HG03354 (cell line): ENCODE results near the gene CCSER1.
"Not testable (repeated sequence)": the region's sequence is repeated elsewhere in the genome, so short reads cannot be mapped to it uniquely, and the experiment has no call there.

Experiments used
- ATAC-seq: cut with Tn5 transposase; IDR thresholded peaks from one replicate; pipeline ENCODE4 v1.9.1; 2021; ENCODE audit warnings: mild to moderate bottlenecking; ENCODE audit not compliant: unreplicated experiment, poor library complexity, severe bottlenecking

Gene CCSER1

DNA sequence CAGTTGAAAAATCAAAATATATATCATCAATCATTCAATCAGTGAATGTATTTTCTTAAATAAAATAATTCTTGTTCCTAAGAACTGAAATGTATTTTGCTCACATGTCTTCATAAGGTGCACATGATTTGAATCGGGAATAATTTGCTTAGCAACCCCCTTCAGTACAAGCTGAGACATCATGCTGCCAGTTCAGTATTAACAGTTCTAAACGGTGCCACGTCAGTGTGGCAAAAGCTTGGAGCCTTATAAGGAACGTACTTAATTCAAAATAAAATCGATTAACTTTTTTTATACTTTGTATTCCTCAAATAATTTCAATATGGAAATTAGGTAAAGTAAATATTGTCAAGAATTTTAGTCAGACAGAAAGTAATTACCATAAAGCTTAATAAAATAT is 287.9 kb downstream of the CCSER1 start:
- no peak for ATAC-seq

DNA sequence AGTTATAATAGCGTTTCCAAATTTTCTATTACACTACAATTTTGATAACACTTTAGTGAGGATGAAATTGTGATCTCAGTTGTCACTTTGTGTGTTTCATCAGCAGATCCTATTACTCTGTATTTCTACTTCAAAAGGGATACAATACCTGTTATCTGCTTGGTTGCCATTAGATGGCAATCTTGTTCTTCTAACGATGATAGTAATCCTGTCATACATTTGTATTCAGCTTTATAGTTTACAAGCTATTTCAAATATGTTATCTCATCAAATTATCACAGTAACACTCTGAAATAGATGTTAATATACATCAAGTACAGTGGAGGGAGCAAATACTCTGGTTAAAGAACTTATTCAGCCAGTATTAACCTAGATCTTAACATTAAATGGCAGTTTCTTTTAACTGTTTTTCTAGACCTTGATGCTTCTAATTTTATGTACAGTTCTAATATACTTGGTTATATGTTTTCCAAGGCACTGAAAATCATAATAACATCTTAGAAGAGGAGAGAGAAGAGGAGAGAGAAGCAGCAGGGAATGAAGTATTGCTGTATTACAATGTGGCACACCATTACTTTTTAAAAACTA is 292.0 kb downstream of the CCSER1 start:
- ATAC-seq: peak; percentile 94

DNA sequence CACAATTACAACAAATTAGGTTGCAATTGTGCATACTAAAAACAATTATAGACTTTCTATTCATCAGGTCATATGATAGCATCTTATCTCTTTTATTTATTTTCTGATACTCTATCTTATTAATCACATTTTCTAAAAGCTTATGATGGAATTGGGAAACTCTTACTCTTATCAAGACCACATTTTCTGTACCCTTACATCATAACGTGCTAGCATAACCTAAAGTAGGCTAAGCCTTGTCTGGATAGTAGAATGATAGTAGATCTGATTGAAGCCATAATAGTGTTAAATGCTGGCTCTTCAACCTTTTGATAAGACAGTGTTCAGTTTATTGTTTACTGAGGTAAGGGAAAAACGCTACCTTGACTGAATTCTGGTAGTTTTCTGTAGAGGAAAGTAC is 294.0 kb downstream of the CCSER1 start:
- ATAC-seq: no peak

DNA sequence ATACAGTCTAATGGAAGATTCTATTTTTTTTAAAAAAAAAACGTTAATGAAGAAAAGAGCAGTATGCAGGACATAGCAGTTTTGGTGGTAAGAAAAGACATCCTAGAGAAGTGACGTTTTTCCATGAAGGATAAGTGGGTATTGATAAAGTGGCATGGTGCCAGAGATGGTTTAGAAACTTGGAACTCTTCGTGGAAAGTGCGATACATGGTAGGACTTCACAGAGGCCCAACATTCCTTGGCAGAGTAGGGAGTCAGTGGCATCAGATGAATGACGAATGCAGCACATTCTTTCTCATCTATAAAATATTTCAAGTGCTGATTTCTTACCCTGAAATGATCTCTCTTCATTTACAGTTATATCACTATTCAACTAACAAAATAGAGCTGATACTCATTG is 298.7 kb downstream of the CCSER1 start:
- ATAC-seq: no peak

DNA sequence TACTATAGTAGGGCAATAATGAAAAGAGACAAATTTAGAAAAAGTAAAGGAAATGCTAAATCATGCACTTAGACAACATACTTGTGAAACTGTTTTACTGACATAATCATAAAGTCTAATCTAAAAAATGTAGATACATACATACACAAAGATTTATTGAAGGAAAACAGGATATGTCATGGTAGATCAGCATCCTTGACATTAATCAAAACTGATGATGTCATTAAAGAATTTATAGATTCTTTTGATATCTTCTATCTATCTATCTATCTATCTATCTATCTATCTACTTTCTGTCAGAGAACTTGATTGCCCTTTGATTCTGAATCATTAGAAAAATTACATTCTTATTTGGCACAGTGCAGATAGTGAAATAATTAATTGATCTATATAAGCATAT is 311.3 kb downstream of the CCSER1 start:
- ATAC-seq: no peak

DNA sequence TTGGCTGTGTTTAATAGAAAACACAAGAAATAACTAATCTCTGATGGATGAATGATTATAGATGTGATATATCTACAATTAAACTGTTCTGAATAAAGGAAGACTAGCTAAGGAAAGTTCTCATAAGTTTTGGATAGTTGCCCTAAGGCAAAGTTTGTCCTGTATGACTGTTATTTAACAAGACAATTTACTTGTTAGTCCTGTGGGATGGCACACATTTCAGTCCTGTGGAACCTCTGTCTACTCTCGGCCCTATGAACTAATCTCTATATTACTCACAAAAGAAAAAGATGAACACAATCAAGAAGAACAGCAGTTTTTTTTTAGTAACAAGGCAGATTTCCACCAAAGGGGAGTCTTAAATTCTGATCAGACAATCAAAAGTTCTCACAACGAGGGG is 314.6 kb downstream of the CCSER1 start:
- ATAC-seq: no peak

DNA sequence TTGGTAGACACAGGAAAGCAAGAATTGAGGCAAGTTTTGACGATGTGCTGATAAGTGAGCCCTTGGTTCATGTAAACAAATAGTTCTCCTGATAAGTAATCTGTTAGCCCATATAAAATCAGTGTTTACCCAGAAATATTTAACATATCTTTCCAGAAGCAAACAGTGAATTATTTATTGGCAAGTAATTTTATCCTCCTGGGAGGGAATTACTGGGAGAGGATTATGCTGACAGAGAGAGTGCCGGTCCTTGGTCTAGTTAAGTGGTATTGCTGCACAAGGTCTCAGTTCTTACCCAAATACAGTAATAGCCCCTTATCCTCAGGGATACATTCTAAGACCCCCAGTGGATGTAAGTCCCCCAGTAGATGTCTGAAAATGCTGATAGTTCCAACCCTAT is 315.4 kb downstream of the CCSER1 start:
- no peak for ATAC-seq

DNA sequence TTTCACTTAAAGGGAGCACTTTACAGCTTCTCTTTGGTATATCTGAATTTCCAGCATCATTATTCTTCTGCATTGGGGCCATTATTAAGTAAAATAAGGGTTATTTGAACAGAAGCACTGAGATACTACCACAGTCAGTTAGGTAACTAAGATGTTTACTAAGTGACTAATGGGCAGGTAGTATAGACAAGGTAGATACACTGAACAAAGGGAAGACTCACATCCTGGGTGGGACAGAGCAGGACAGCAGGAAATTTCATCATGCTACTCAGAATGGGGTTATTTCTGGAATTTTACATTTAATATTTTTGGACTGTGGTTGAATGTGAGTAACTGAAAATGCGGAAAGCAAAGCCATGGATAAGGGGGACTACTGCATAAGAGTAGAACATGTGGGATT is 316.0 kb downstream of the CCSER1 start:
- ATAC-seq: no peak

DNA sequence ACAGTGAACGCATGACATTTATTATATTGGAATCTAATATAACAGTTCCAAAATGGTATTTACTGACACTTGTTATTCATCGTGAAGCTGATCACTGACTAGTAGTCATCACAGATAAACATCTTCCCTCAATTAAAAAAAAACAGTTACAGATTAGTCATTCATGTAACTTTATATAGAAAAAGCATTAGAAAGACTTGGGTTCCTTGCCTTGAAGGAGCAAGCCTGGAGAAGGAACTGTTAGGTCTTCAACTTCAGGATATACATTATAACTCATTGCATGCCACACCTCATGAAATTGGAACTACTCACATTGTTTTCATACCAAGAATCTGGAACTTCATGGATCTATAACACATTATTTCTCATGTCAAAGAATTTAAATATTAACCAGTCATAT is 317.7 kb downstream of the CCSER1 start:
- ATAC-seq: no peak

DNA sequence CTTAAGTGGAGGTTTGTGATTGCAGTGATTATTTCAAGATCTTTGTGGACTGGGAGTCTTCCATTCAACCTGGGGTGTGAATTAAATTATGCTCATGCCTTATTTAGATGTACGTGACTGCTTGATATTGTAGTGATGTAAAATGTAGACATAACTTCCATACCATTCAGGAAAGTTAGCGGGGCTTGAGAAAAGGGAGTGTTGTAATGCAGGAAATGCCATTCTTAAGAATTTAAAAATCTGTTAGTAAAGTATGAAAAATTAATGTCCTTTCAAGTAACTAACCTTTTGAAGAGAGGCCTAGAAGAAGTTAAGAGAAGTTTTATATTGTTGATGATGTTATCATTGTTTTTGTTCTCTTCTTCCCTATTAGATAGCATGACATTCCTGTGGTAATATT is 318.2 kb downstream of the CCSER1 start:
- no peak for ATAC-seq

DNA sequence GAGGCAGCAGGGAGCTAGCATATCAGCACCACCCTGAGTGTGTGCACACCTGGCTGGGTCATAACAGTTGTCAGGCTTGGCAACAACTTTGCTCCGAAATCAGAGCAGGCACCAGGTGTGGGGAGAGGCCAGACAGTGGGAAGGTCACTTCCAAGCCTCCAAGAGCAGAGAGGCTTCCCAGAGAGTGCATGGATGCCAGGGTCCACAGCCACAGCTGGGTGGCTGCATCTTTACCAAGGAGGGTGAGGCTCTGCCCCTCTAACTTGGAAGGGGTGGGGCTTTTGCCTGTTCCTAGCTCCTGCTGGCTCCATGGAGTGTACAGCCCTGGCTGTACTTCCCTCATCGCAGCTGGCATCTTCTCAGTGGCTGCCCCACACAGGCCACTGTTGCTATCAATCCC is 322.4 kb downstream of the CCSER1 start:
- no peak for ATAC-seq

DNA sequence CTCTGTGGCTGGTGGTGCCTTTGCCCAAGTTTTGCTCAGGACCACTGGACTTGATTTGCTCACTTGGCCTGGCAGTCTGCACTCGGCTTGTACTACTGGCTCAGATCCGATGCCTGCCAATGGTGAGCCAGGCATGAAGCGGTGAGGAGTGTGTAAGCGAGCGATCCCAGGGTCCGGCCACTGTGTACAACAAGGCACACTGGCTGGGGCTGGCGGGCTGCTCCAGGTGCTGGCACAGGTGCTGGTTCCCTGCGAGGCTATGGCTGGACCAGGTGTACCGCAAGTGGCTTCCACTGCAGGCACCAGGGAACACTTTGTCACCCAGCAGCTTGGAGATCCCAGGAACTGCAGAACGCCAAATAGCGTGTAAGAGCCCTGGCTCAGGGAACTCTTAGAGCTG is 329.7 kb downstream of the CCSER1 start:
- ATAC-seq: no peak

DNA sequence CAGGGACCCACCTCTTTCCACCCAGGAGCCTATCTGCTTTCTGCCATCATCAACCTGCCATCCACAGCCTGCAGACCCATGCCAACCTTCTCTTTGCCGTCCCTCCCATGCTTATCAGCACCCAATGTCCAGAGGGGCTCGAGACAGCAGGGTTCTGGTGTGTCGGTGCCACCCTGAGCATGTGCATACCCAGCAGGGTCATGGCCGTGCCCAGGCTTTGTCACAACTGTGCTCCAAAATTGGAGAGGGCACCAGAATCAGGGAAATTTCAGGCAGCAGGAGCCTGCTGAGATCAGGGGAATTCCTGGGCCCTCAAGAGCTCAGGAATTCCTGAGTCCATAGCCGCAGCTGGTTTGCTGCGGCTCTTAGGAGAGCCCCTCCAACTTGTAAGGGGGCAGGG is 330.6 kb downstream of the CCSER1 start:
- no peak for ATAC-seq

DNA sequence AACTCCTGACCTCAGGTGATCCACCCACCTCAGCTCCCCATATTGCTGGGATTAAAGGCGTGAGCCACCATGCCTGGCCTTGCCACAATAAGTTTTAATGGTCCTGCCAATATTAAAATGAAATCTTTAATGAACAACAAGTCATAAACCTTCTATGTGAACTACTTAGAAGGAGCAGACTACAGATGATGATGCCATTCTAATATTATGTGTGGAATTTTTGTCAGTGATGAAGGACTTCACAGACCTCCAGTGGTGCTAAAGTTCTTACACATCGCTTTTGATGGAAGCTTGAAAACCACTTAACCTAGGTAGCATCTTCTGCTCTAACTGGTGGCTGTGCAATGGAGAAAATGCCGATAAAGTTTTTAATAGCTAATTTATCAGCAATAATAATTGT is 331.4 kb downstream of the CCSER1 start:
- ATAC-seq: no peak

DNA sequence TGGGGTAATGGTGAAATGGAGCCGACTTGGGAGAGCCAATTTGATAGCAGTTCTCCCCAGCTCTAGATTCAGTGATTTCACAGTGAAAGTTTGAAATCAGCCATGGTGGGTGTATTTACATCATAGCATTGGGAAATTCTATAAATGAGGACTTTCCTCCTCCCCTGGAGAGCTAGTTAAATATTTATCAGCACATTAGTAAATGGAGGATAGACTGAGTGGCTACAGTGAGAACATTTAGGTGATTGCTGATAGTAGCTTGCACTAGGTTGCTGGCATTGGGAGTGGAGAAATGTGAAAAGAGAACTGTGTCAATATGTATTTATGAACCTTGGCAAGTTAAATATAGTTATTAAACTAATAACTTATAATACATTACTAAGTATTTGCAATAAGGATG is 347.3 kb downstream of the CCSER1 start:
- no peak for ATAC-seq

DNA sequence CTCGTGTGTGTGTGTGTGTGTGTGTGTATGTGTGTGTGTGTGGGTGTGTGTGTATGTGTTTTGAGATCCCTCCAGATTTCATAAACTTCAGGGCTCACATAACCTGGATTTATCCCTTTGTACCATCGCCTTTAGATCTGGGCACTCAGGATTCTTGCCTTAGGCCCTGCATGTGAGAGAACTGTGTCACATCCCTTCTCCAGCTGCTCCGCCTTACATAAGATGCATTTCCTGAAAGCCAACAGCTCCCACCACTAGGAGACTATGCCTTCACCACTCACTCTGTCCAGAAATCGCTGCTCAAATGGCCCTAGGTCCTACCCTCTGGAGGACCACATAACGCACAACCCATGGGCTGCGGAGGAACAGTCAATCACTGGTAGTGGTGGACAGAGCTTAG is 348.8 kb downstream of the CCSER1 start:
- ATAC-seq: no peak

DNA sequence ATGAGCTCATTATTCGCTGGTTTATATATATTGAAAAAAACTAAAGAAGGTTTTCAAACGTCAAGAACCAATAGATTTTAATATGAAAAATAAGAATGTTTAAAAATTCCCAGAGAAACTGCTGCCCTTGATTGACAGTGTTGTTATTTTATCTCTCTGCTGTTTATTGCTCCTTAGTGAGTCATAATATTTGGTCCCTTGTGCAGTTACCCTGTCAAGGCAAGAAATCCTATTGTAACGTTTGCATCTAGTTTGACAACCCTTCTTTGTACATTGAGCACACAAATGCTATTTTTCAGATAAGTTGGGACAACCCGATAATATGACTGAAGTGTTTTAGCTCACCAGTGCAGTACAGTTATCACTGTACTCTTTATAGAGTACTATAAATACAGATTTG is 349.4 kb downstream of the CCSER1 start:
- ATAC-seq: no peak

DNA sequence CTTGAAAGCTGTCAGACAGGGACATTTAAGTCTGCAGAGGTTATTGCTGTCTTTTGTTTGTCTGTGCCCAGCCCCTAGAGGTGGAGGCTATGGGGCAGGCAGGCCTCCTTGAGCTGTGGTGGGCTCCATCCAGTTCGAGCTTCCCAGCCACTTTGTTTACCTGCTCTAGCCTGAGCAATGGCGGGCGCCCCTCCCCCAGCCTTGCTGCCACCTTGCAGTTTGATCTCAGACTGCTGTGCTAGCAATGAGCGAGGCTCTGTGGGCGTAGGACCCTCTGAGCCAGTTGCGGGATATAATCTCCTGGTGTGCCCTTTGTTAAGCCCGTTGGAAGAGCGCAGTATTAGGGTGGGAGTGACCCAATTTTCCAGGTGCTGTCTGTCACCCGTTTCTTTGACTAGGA is 357.7 kb downstream of the CCSER1 start:
- not testable (repeated sequence) for ATAC-seq

DNA sequence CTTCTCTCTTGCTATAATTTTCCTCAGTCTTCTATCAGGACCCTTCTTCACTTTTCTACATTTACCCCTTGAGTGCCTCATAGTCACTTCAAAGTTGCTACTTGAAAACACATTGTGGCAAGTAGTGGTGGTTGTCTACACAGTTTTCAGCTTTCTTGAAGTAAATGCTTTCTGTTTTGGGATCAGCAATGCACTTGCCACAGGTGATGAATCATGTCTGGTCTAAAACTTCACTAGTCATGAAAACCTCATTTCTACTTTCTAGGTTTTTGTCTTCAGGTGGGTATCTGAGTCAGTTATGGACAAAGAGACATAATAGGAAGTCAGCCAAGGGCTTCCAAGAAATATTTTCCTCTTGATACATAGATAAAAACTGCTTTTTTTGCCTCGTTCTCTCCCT is 359.2 kb downstream of the CCSER1 start:
- ATAC-seq: no peak

DNA sequence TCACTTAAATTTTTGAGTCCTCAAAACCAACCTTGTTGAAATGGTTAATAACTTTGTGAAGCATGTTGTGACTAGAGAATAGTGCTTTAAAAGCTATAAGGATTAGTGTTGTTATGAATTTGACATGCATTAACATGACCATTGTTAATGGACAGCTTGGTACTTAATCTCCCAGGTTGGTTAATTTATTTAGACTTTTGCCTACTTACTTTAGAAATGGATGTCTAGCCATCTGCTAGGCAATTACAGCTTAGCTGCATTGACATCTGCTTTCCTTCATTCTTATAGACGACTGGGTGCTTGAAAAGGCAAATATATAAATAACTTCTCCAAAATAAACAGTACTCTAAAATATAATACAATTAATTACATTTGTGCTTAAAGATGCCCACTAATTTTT is 368.0 kb downstream of the CCSER1 start:
- ATAC-seq: no peak

DNA sequence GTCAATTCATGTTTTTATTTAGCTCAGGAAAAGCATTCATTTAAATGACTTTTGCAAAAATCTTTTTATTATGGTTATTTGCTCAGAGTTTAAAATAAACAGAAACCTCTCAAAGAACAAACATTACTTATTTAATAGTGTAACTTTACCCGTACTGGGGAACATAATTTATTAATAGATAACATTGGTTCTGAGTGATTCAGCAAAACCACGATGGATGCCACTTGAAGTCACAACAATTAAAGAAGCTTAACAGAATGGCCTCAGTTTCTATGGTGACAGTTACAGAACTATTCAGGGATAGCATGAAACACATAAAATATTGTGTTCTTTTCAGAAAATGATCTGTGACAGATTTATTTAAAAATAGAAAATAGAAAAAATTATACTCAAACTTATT is 368.7 kb downstream of the CCSER1 start:
- no peak for ATAC-seq

DNA sequence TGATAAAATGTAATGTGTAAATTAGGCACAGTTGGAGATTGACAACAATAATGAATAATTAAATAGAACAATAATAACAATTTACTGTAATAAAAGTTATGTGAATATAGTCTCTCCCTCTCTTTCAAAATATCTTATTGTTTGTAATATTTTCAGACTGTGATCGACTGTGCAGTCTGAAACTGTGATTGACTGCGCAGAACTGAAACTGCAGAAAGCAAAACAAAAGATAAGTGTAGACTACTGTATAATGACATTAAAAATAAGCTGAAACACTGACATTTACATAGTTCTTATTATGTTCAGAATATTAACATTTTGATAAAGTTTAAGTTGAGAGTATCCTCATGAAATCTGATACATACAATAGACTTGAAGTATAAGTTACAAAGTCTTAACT is 371.0 kb downstream of the CCSER1 start:
- ATAC-seq: no peak

DNA sequence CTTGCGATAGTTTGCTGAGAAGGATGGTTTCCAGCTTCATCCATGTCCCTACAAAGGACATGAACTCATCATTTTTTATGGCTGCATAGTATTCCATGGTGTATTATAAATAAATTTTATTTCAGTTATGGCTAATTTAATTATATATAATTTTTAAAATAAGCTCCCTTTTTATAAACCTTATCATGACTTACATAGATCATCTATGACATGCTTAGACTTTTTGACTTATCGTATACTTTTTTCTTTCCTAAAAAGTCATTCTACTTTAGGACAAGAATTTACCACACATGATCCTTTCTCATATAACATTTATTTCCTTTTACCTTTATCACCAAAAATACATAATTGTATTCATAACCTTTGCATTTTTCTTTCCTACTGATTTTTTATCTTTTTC is 376.5 kb downstream of the CCSER1 start:
- ATAC-seq: no peak
